ENCODE results near the gene RDH8. TPM values are rescaled to one million over a fixed set of nuclear protein-coding genes. Genes with fewer than 3 reads are reported as not detected.

RDH8 gene
- polyA plus RNA-seq, 1 of the 3 experiments (the other 2 are of a cell fraction): not detected

GRCh38 chr19:10013834-10014618, 743 bp downstream of the RDH8 start (continued):
- no peak for TF ChIP-seq CTCF (IDR thresholded peaks at IDR 0.05)
- TF ChIP-seq, protein P1, sequence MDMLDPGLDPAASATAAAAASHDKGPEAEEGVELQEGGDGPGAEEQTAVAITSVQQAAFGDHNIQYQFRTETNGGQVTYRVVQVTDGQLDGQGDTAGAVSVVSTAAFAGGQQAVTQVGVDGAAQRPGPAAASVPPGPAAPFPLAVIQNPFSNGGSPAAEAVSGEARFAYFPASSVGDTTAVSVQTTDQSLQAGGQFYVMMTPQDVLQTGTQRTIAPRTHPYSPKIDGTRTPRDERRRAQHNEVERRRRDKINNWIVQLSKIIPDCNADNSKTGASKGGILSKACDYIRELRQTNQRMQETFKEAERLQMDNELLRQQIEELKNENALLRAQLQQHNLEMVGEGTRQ (IDR thresholded peaks at IDR 0.05; ENCODE audit: borderline replicate concordance, low read depth, low read length): no peak
- no peak for TF ChIP-seq MXI1 (IDR thresholded peaks at IDR 0.05; ENCODE audit: low read depth, low read length)
- no peak for TF ChIP-seq TCF12 (IDR thresholded peaks at IDR 0.05)
- no peak for TF ChIP-seq SIN3A (IDR thresholded peaks at IDR 0.05; ENCODE audit: borderline replicate concordance, low read depth, low read length)
- no peak for TF ChIP-seq EZH2phosphoT487 (IDR thresholded peaks at IDR 0.05; ENCODE audit: borderline replicate concordance, low read depth)
- no peak for TF ChIP-seq EP300 (IDR thresholded peaks at IDR 0.05; ENCODE audit: borderline replicate concordance in 1 of 2, low read depth in 1 of 2, low read length in 1 of 2)
- TF ChIP-seq REST (IDR thresholded peaks at IDR 0.05; ENCODE audit: low read depth, low read length): no peak

DNA sequence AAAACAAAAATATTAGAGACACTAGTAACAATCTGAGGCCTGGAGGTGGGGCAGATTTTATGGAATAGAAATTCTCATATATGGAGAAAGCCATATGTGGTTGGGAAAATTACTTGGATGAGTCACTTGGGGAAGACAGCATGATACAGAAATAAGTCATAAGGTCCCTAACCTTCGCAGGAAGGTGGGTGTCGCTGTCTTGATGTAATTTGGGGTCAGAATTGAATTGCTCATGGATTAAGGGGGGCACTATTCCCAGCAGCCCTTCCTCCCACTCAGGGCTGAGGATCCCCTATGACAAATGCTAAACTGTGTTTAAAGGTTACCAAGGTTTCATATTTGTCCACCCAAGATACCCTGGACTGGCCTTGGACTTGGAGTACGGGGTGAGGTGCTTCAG, 5.0 kb downstream of the RDH8 start:
- POLR2A ChIA-PET: no interaction called here
- Histone ChIP-seq H3K9me3 (no peaks in the 10 kb centered on the region), H3K9me2 (no peaks in the 10 kb centered on the region), H3K4me2 (no peak overlapping the region), H3F3A (replicated peaks; ENCODE audit: insufficient read depth) (no peaks in the 10 kb centered on the region), H3K4me3 (ENCODE audit: low read depth in 2 of 2, low read length in 1 of 2) (no peak overlapping the region), H4K20me1 (ENCODE audit: insufficient read depth) (no peaks in the 10 kb centered on the region), H2AFZ (ENCODE audit: low read depth) (no peak overlapping the region), H3K79me2 (ENCODE audit: insufficient read depth) (no peaks in the 10 kb centered on the region), H3K9ac (no peak overlapping the region), H3K27ac (ENCODE audit: low read depth in 2 of 2, low read length in 1 of 2) (no peak overlapping the region), H3K36me3 (replicated peaks in 1 of 2; ENCODE audit: control insufficient read depth in 1 of 2, insufficient read depth in 2 of 2, low read length in 1 of 2) (no peaks in the 10 kb centered on the region), H3K27me3 (ENCODE audit: insufficient read depth) (peaks cover 23% of the 10 kb centered on the region; the same call in 1 of the 2 replicates), H3K4me1 (ENCODE audit: control insufficient read depth in 1 of 2, insufficient read depth in 2 of 2, low read depth in 1 of 2, low read length in 1 of 2) (no peaks in the 10 kb centered on the region)
- no peak for DNase-seq
- CTCF ChIA-PET: interaction anchor here (1.6 to 2.1 kb wide), 3 partner anchors 9 to 87 kb away, joined by 6 to 12 read pairs (median 8); no protein-coding TSS in a partner anchor
- 33% methylated on average over 3 of the region's 3 CpGs for WGBS (ENCODE audit: low lambda C conversion rate)
- peak; percentile 41; the same call in 1 of the 2 replicates for TF ChIP-seq FOSL2 (IDR thresholded peaks at IDR 0.05; ENCODE audit: borderline replicate concordance, low read depth)
- TF ChIP-seq MXI1 (IDR thresholded peaks at IDR 0.05; ENCODE audit: low read depth, low read length): no peak

Data from SK-N-SH (cell line).